Endothelial cell (in vitro differentiated cells): Measurements from ENCODE around the gene MEF2C. TPM values are rescaled to one million over a fixed set of nuclear protein-coding genes. Genes with fewer than 3 reads are reported as not detected.

Experiments
- DNase-seq: peaks from one replicate; pipeline ENCODE4 v3.0.0; 2021; ENCODE audit warnings: low spot score
- H3K27ac Mint-ChIP-seq: one replicate; pipeline ENCODE4 v1.8.0; 2021; ENCODE audit warnings: mixed read lengths, inconsistent platforms; ENCODE audit not compliant: unreplicated experiment
- H3K27me3 Mint-ChIP-seq: one replicate; pipeline ENCODE4 v1.8.0; 2021; ENCODE audit warnings: mild to moderate bottlenecking, moderate library complexity, mixed read lengths, inconsistent platforms; ENCODE audit not compliant: unreplicated experiment
- H3K36me3 Mint-ChIP-seq: one replicate; pipeline ENCODE4 v1.8.0; 2021; ENCODE audit warnings: mild to moderate bottlenecking, low read depth, mixed read lengths, inconsistent platforms; ENCODE audit not compliant: unreplicated experiment
- H3K4me1 Mint-ChIP-seq: one replicate; pipeline ENCODE4 v1.8.0; 2021; ENCODE audit warnings: mild to moderate bottlenecking, mixed read lengths, inconsistent platforms; ENCODE audit not compliant: unreplicated experiment
- H3K4me3 Mint-ChIP-seq: one replicate; pipeline ENCODE4 v1.8.0; 2021; ENCODE audit warnings: mild to moderate bottlenecking, mixed read lengths, inconsistent platforms; ENCODE audit not compliant: unreplicated experiment
- H3K9me3 Mint-ChIP-seq: one replicate; pipeline ENCODE4 v1.8.0; 2021; ENCODE audit warnings: mixed read lengths, inconsistent platforms; ENCODE audit not compliant: unreplicated experiment
- total RNA-seq: library from RNA; stranded (reverse); fragmentation: NEBNext Ultra II Directional; extraction: Animal tissue kit (Norgen Biotek cat#: 25700); gene quantifications from one replicate; pipeline ENCODE4 v1.2.1, GENCODE V29; 2021; ENCODE audit not compliant: unreplicated experiment
- TF ChIP-seq, protein P1 (sequence below): fragments of 200-600 bp; sonication (generic); IDR thresholded peaks from one replicate; pipeline ENCODE4 v1.5.0; 2021; ENCODE audit warnings: antibody characterized with exemption; ENCODE audit not compliant: unreplicated experiment

MEF2C gene
- total RNA-seq, 1 donor from 2014 or later = 134 TPM

DNA sequence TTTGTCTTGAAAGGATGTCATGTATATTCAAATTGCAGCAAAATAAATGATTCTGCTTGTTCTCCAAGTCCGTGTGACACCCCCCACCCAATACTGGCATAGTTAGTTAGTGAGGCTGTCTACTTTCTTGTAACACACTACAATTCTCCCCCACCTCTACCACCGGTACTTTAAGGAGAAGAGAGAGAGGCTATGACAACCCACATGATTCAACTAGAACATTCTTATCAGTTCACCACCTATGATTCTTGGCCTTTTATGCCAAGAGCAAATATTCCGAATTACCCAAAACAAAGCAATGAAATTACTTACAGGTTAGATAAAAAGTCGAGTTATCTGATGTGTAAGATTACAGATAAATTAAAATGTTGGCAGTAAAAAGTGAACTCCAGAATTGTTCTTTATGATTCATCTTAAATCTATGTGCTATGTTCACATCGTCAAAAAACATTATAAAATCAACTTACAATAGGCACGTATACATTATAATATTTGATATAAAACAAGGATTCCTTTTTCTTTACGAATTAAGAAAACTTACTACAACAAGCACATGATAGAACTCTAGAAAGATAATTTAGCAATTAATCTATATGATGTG, 14.4 kb downstream of the MEF2C start:
- Mint-ChIP-seq H3K4me3 (no peak overlapping the region), H3K27ac (no peak overlapping the region), H3K27me3 (no peaks in the 10 kb centered on the region), H3K9me3 (no peaks in the 10 kb centered on the region), H3K36me3 (no peaks in the 10 kb centered on the region), H3K4me1 (peaks cover 7% of the 10 kb centered on the region)
- DNase-seq = no peak
- TF ChIP-seq, protein P1, sequence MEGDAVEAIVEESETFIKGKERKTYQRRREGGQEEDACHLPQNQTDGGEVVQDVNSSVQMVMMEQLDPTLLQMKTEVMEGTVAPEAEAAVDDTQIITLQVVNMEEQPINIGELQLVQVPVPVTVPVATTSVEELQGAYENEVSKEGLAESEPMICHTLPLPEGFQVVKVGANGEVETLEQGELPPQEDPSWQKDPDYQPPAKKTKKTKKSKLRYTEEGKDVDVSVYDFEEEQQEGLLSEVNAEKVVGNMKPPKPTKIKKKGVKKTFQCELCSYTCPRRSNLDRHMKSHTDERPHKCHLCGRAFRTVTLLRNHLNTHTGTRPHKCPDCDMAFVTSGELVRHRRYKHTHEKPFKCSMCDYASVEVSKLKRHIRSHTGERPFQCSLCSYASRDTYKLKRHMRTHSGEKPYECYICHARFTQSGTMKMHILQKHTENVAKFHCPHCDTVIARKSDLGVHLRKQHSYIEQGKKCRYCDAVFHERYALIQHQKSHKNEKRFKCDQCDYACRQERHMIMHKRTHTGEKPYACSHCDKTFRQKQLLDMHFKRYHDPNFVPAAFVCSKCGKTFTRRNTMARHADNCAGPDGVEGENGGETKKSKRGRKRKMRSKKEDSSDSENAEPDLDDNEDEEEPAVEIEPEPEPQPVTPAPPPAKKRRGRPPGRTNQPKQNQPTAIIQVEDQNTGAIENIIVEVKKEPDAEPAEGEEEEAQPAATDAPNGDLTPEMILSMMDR = no peak

GRCh38 chr5:88867638-88868037, 15.3 kb downstream of the MEF2C start:
- H3K4me1 Mint-ChIP-seq = no peaks in the 10 kb centered on the region
- TF ChIP-seq, protein P1 = no peak
- H3K27me3 Mint-ChIP-seq = no peaks in the 10 kb centered on the region
- H3K4me3 Mint-ChIP-seq = no peak overlapping the region
- no peaks in the 10 kb centered on the region for H3K36me3 Mint-ChIP-seq
- no peak for DNase-seq
- H3K9me3 Mint-ChIP-seq = no peaks in the 10 kb centered on the region
- no peak overlapping the region for H3K27ac Mint-ChIP-seq

DNA sequence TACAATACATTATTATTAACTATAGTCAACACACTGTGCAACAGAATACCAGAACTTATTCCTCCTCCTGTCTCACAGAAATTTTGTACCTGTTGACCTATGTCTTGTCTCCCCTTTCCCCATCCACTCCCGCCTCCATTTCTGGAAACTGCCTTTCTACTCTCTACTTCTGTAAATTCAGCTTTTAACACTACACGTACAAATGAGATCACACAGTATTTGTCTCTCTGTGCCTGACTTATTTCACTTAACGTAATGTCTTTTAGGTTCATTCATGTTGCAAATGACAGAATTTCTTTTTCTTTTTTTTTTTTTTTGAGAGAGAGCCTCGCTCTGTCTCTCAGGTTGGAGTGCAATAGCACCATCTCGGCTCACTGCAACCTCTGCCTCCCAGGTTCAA, 19.5 kb downstream of the MEF2C start:
- H3K27me3 Mint-ChIP-seq = no peaks in the 10 kb centered on the region
- DNase-seq = no peak
- H3K27ac Mint-ChIP-seq = no peak overlapping the region
- no peak overlapping the region for H3K4me3 Mint-ChIP-seq
- H3K9me3 Mint-ChIP-seq = no peaks in the 10 kb centered on the region
- H3K4me1 Mint-ChIP-seq = no peaks in the 10 kb centered on the region
- TF ChIP-seq, protein P1 = no peak
- H3K36me3 Mint-ChIP-seq = peaks cover 8% of the 10 kb centered on the region

DNA sequence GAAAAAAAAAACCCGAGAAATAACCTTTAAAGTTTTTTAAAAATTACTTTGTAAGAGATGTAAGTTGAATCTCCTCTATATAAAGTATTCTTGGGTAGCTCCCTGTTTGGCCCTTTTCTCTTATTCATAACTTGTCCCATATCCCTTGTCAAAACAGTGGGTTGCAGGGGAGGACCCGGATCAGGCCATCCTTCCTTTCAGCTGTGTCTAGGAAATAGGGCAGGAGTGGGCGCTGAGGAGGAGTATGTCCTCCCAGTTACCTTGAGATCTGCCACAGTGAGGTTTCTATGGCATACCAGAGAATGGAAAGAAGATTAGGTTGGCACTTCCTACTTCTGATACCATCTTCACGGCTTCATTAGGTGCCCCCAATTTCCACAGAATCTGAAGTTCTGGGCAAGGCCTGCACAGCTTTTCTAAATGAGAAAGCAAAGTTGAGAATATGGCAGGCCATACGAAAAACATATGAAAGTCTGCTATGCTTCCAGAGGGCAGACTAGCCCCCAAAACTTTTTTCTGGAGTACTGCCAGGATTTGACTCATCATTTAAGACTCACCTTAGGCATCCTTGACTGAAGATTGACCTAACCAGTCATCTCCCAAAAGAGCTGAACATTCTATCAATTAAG, 20.3 kb downstream of the MEF2C start:
- DNase-seq = no peak
- H3K9me3 Mint-ChIP-seq = no peaks in the 10 kb centered on the region
- no peak overlapping the region for H3K27ac Mint-ChIP-seq
- no peaks in the 10 kb centered on the region for H3K4me1 Mint-ChIP-seq
- H3K27me3 Mint-ChIP-seq = no peaks in the 10 kb centered on the region
- H3K4me3 Mint-ChIP-seq = no peak overlapping the region
- TF ChIP-seq, protein P1 = no peak
- peaks cover 14% of the 10 kb centered on the region for H3K36me3 Mint-ChIP-seq

DNA sequence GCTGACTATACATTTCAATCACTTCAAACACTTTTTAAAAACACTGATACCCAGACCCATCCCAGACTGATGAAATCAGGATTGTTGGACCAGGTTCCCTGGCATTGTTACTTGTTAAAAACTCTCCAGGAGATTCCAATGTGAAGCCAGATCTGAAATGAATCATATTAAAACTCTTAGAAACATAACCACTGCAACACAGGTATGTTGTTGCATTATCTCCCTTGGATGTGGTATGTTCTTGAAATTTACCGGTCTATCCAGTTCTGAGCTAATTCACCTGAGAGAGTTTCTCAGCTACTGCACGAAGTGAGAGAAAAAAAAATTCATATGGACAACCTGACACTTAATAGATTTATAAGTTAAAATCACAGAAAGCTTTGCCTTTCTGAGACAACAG, 21.8 kb downstream of the MEF2C start:
- Mint-ChIP-seq H3K4me3 (no peak overlapping the region), H3K27me3 (no peaks in the 10 kb centered on the region), H3K27ac (no peak overlapping the region), H3K36me3 (peaks cover 27% of the 10 kb centered on the region), H3K9me3 (no peaks in the 10 kb centered on the region), H3K4me1 (no peaks in the 10 kb centered on the region)
- DNase-seq = no peak
- TF ChIP-seq, protein P1 = no peak
